ENCODE results near the gene KCNN2. TPM values are rescaled to one million over a fixed set of nuclear protein-coding genes. Genes with fewer than 3 reads are reported as not detected.

KCNN2 gene
- total and polyA plus RNA-seq, 10 of the 15 experiments (the other 5 are each of a cell fraction or from before 2014, with no cell fraction given): 0.21 to 3.6 (median 0.79) TPM

- TF ChIP-seq JUND (IDR thresholded peaks at IDR 0.05; ENCODE audit: low read depth, low read length): 0 out of 2 replicates have a peak, but pooled peaks have one; percentile 25
Measured at GRCh38 chr5:114435885-114436299, 74.0 kb downstream of the KCNN2 start (continued).

DNA sequence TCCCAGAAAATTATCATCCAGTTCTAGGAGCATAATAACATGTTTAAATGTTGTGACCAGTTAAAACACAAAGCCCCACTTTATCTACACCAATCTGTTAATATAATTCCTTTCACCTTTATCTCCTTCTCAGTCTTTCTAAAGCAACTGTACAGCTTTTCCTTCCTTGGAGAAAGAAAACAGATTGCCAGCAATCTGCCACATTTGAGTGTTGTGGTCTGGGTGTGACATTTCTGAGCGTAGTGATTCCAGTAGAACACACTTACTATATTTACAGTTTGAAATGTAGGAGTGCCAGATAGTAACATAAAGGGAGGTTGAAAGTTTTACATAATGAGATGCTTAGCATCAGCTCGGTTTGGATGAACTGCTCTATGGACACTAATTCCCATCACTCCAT is 76.1 kb downstream of the KCNN2 start:
- ChIA-PET POLR2A (interaction anchor here (1.1 to 2.9 kb wide), 6 partner anchors 10 to 28 kb away, joined by 3 to 18 read pairs (median 6); no protein-coding TSS in a partner anchor), SMC1A (ENCODE audit: uncharacterized antibody, unreplicated experiment) (interaction anchor here (0.7 to 17.9 kb wide), 11 partner anchors 11 to 74 kb away, joined by 3 to 347 read pairs (median 6); partner anchors contain the start of gene KCNN2), RAD21 (ENCODE audit: unreplicated experiment) (interaction anchor here (1.1 to 14.5 kb wide), 6 partner anchors 10 to 74 kb away, joined by 3 to 217 read pairs (median 54); partner anchors contain the start of gene KCNN2), CTCF (interaction anchor here (1.0 to 13.9 kb wide), 8 partner anchors 11 to 772 kb away, joined by 3 to 130 read pairs (median 11); partner anchors contain the start of gene KCNN2)
- H3K4me3 ChIP-seq: no peak overlapping the region
- H3K9me3 ChIP-seq (replicated peaks; ENCODE audit: control insufficient read depth, insufficient read depth, low read length): no peaks in the 10 kb centered on the region
- H3K4me2 ChIP-seq (ENCODE audit: control insufficient read depth, insufficient read depth): no peak overlapping the region
- no peaks in the 10 kb centered on the region for H3K79me2 ChIP-seq (ENCODE audit: control insufficient read depth, insufficient read depth, low read length)
- TF ChIP-seq SUZ12 (IDR thresholded peaks at IDR 0.05; ENCODE audit: unreplicated experiment) (no peak), ATF2 (IDR thresholded peaks at IDR 0.05; ENCODE audit: low read length) (no peak), IRF3 (IDR thresholded peaks at IDR 0.05) (no peak), JUNB (IDR thresholded peaks at IDR 0.05) (no peak)
- TF ChIP-seq, protein P1, sequence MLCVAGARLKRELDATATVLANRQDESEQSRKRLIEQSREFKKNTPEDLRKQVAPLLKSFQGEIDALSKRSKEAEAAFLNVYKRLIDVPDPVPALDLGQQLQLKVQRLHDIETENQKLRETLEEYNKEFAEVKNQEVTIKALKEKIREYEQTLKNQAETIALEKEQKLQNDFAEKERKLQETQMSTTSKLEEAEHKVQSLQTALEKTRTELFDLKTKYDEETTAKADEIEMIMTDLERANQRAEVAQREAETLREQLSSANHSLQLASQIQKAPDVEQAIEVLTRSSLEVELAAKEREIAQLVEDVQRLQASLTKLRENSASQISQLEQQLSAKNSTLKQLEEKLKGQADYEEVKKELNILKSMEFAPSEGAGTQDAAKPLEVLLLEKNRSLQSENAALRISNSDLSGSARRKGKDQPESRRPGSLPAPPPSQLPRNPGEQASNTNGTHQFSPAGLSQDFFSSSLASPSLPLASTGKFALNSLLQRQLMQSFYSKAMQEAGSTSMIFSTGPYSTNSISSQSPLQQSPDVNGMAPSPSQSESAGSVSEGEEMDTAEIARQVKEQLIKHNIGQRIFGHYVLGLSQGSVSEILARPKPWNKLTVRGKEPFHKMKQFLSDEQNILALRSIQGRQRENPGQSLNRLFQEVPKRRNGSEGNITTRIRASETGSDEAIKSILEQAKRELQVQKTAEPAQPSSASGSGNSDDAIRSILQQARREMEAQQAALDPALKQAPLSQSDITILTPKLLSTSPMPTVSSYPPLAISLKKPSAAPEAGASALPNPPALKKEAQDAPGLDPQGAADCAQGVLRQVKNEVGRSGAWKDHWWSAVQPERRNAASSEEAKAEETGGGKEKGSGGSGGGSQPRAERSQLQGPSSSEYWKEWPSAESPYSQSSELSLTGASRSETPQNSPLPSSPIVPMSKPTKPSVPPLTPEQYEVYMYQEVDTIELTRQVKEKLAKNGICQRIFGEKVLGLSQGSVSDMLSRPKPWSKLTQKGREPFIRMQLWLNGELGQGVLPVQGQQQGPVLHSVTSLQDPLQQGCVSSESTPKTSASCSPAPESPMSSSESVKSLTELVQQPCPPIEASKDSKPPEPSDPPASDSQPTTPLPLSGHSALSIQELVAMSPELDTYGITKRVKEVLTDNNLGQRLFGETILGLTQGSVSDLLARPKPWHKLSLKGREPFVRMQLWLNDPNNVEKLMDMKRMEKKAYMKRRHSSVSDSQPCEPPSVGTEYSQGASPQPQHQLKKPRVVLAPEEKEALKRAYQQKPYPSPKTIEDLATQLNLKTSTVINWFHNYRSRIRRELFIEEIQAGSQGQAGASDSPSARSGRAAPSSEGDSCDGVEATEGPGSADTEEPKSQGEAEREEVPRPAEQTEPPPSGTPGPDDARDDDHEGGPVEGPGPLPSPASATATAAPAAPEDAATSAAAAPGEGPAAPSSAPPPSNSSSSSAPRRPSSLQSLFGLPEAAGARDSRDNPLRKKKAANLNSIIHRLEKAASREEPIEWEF (IDR thresholded peaks at IDR 0.05; ENCODE audit: insufficient replicate concordance, low read depth, low read length): no peak
- intact Hi-C loops (cut with micrococcal nuclease; ENCODE audit: unreplicated experiment) (loop anchor here (10.0 kb wide), 2 partner anchors 1107 to 1407 kb away; partner anchors contain the start of genes AP3S1, ATG12 and FEM1C), in situ Hi-C loops (cut with MboI) (loop anchor here (25.0 kb wide), 1 partner anchor 1149 kb away; no protein-coding TSS in a partner anchor)
- no peaks in the 10 kb centered on the region for H3K36me3 ChIP-seq (ENCODE audit: control insufficient read depth in 2 of 2, insufficient read depth in 2 of 2, low read length in 1 of 2)
- no peak overlapping the region for H3K9ac ChIP-seq (ENCODE audit: control insufficient read depth, insufficient read depth, low read length)
- DNase-seq (ENCODE audit: low read depth, low spot score) (no peak), FAIRE-seq (no peak), ATAC-seq (no peak)
- no peaks in the 10 kb centered on the region for H3K4me1 ChIP-seq (ENCODE audit: control insufficient read depth, insufficient read depth, low read length)
- no peak overlapping the region for H3K27ac ChIP-seq (ENCODE audit: control insufficient read depth, insufficient read depth)
- no peaks in the 10 kb centered on the region for H4K20me1 ChIP-seq (ENCODE audit: control insufficient read depth, insufficient read depth)
- H2AFZ ChIP-seq (ENCODE audit: control insufficient read depth, low read depth, low read length): no peak overlapping the region
- WGBS (ENCODE audit: insufficient coverage, insufficient replicate concordance, low lambda C conversion rate, missing lambda C conversion rate): 17% methylated on average over 2 of the region's 2 CpGs
- H3K27me3 ChIP-seq (replicated peaks in 1 of 2; ENCODE audit: control insufficient read depth in 2 of 2, insufficient read depth in 2 of 2, low read length in 1 of 2): no peaks in the 10 kb centered on the region
- BruUV-seq (replicated peaks): no TSS peak
